H1 (cell line): Measurements from ENCODE around the gene STPG1. TPM values are rescaled to one million over a fixed set of nuclear protein-coding genes. Genes with fewer than 3 reads are reported as not detected.

Source experiments
- CTCF ChIA-PET: fragments of 300-600 bp; sonication (Branson Sonifier 250); formaldehyde crosslinking; loops from one replicate; lab custom pipeline; 2021; ENCODE audit not compliant: partially characterized antibody; lab: Charles Lee
- POLR2A ChIA-PET: fragments of 300-600 bp; sonication (Branson Sonifier 250); formaldehyde crosslinking; loops from one replicate; lab custom pipeline; 2021; ENCODE audit warnings: inconsistent platforms; ENCODE audit not compliant: partially characterized antibody; lab: Charles Lee
- DNase-seq, 2 experiments: peaks; one replicate each; pipeline versions ENCODE4 v3.0.0 to v3.0.0-alpha.2; 2010 to 2022; ENCODE audit warnings: low spot score in 2 of 2, low read depth in 1 of 2, mixed read lengths in 1 of 2
- FAIRE-seq: peaks from 2 replicates; lab custom pipeline; 2011; peaks lifted over from hg19 to GRCh38; lab: Jason Lieb, UNC
- H2AFZ ChIP-seq: 2 replicates; pipeline ENCODE4 v1.8.1; 2012; ENCODE audit warnings: low read length, inconsistent platforms
- H2AK5ac ChIP-seq: 2 replicates; pipeline ENCODE4 v1.6.1; 2013; ENCODE audit warnings: low read depth, low read length
- H2BK120ac ChIP-seq: replicated peaks from 2 replicates; pipeline ENCODE3; 2013; ENCODE audit warnings: low read depth, low read length, inconsistent platforms
- H2BK12ac ChIP-seq: 2 replicates; pipeline ENCODE4 v1.6.1; 2013; ENCODE audit warnings: low read depth, low read length
- H2BK15ac ChIP-seq: 2 replicates; pipeline ENCODE4 v1.6.1; 2013; ENCODE audit warnings: low read length
- H2BK20ac ChIP-seq: 2 replicates; pipeline ENCODE4 v1.6.1; 2013; ENCODE audit warnings: low read length
- H2BK5ac ChIP-seq: 2 replicates; pipeline ENCODE4 v1.6.1; 2013; ENCODE audit warnings: low read depth, low read length
- H3K14ac ChIP-seq: 2 replicates; pipeline ENCODE4 v1.6.1; 2013; ENCODE audit warnings: inconsistent platforms; ENCODE audit not compliant: insufficient read length
- H3K18ac ChIP-seq: 2 replicates; pipeline ENCODE4 v1.6.1; 2013; ENCODE audit warnings: low read length; ENCODE audit errors: extremely low read depth
- H3K23ac ChIP-seq: 2 replicates; pipeline ENCODE4 v1.6.1; 2013; ENCODE audit warnings: inconsistent platforms; ENCODE audit not compliant: insufficient read length
- H3K23me2 ChIP-seq: 2 replicates; pipeline ENCODE4 v1.6.1; 2013; ENCODE audit warnings: low read depth, low read length
- H3K27ac ChIP-seq: 2 replicates; pipeline ENCODE4 v1.6.1; 2011; ENCODE audit warnings: low read depth, low read length, inconsistent platforms
- H3K27me3 ChIP-seq, 4 experiments: replicated peaks in 1 of 4; 1 replicate in 1 of 4; 2 replicates in 3 of 4; pipeline versions ENCODE4 v1.6.1 to v1.8.1; 2011 to 2013; ENCODE audit warnings: low read length in 3 of 4, mild to moderate bottlenecking in 3 of 4, inconsistent platforms in 2 of 4, mixed read lengths in 2 of 4, moderate library complexity in 1 of 4; ENCODE audit not compliant: control insufficient read depth in 3 of 4, insufficient read depth in 3 of 4; ENCODE audit errors: extremely low read depth in 1 of 4
- H3K36me3 ChIP-seq, 4 experiments: 2 replicates each; pipeline versions ENCODE4 v1.6.1 to v1.8.1; 2011 to 2013; ENCODE audit warnings: mild to moderate bottlenecking in 4 of 4, low read length in 3 of 4, moderate library complexity in 2 of 4, control low read depth in 1 of 4, inconsistent platforms in 1 of 4; ENCODE audit not compliant: insufficient read depth in 4 of 4, control insufficient read depth in 2 of 4
- H3K4ac ChIP-seq: replicated peaks from 2 replicates; pipeline ENCODE3; 2013; ENCODE audit warnings: low read length, low read depth, mixed read lengths, inconsistent platforms; ENCODE audit not compliant: insufficient read length
- H3K4me1 ChIP-seq, 4 experiments: replicated peaks in 1 of 4; 1 replicate in 1 of 4; 2 replicates in 3 of 4; pipeline versions ENCODE4 v1.6.1 to v1.8.1; 2011 to 2013; ENCODE audit warnings: low read length in 3 of 4, inconsistent platforms in 2 of 4, mixed read lengths in 1 of 4; ENCODE audit not compliant: insufficient read depth in 4 of 4, control insufficient read depth in 3 of 4
- H3K4me2 ChIP-seq, 2 experiments: 2 replicates each; pipeline versions ENCODE4 v1.6.1 to v1.8.1; 2011 to 2013; ENCODE audit warnings: low read depth in 2 of 2, low read length in 2 of 2, control low read depth in 1 of 2, inconsistent platforms in 1 of 2, mild to moderate bottlenecking in 1 of 2; ENCODE audit not compliant: insufficient read depth in 1 of 2
- H3K4me3 ChIP-seq, 4 experiments: fragments of 200-600, 300-600 bp in 1 of 4; sonication (generic), shearing (Covaris generic), sonication (Bioruptor Twin) in 1 of 4; 2 replicates each; pipeline versions ENCODE4 v1.5.1 to v1.8.1; 2011 to 2016; ENCODE audit warnings: low read length in 4 of 4, low read depth in 3 of 4, control low read depth in 2 of 4, inconsistent platforms in 2 of 4, mild to moderate bottlenecking in 2 of 4, mixed read lengths in 1 of 4, moderate library complexity in 1 of 4; ENCODE audit not compliant: insufficient read depth in 2 of 4; ENCODE audit errors: extremely low read depth in 1 of 4
- H3K56ac ChIP-seq: replicated peaks from 2 replicates; pipeline ENCODE3; 2013; ENCODE audit warnings: low read depth, mild to moderate bottlenecking, mixed read lengths, low read length, inconsistent platforms; ENCODE audit not compliant: insufficient read length
- H3K79me1 ChIP-seq: 2 replicates; pipeline ENCODE4 v1.6.1; 2013; ENCODE audit warnings: low read depth, low read length, control low read depth
- H3K79me2 ChIP-seq, 2 experiments: 2 replicates each; pipeline versions ENCODE4 v1.6.1 to v1.8.1; 2012 to 2013; ENCODE audit warnings: low read length in 2 of 2, mild to moderate bottlenecking in 2 of 2, inconsistent platforms in 1 of 2; ENCODE audit not compliant: insufficient read depth in 2 of 2, control insufficient read depth in 1 of 2
- H3K9ac ChIP-seq, 4 experiments: replicated peaks in 1 of 4; 1 replicate in 1 of 4; 2 replicates in 3 of 4; pipeline versions ENCODE4 v1.6.1 to v1.8.1; 2011 to 2013; ENCODE audit warnings: low read depth in 3 of 4, low read length in 3 of 4, control low read depth in 2 of 4, mild to moderate bottlenecking in 2 of 4, moderate library complexity in 2 of 4, inconsistent platforms in 1 of 4; ENCODE audit errors: extremely low read depth in 1 of 4
- H3K9me3 ChIP-seq, 2 experiments: 2 replicates each; pipeline versions ENCODE4 v1.6.1 to v1.8.1; 2012 to 2013; ENCODE audit warnings: mild to moderate bottlenecking in 2 of 2, moderate library complexity in 2 of 2, control low read depth in 1 of 2, inconsistent platforms in 1 of 2, low read depth in 1 of 2, low read length in 1 of 2, mixed read lengths in 1 of 2; ENCODE audit not compliant: insufficient read depth in 2 of 2
- H4K20me1 ChIP-seq, 2 experiments: replicated peaks in 1 of 2; 2 replicates each; pipeline versions ENCODE3 to v1.8.1; 2011 to 2013; ENCODE audit warnings: inconsistent platforms in 2 of 2, low read length in 2 of 2, mild to moderate bottlenecking in 1 of 2; ENCODE audit not compliant: insufficient read depth in 2 of 2, control insufficient read depth in 1 of 2
- H4K5ac ChIP-seq: 2 replicates; pipeline ENCODE4 v1.6.1; 2013; ENCODE audit warnings: low read length, low read depth, mixed read lengths, inconsistent platforms; ENCODE audit not compliant: insufficient read length
- H4K8ac ChIP-seq: 2 replicates; pipeline ENCODE4 v1.8.0; 2013; ENCODE audit warnings: mild to moderate bottlenecking, moderate library complexity, low read length, inconsistent platforms; ENCODE audit not compliant: insufficient read depth; ENCODE audit errors: extremely low read depth
- H4K91ac ChIP-seq: replicated peaks from 2 replicates; pipeline ENCODE3; 2013; ENCODE audit warnings: low read length, mixed read lengths, inconsistent platforms; ENCODE audit not compliant: insufficient read length
- CBX5 ChIP-seq: fragments of 300-800, 300-1000 bp; sonication (generic); IDR thresholded peaks from 2 replicates; pipeline ENCODE4 v1.7.1; 2016; ENCODE audit warnings: antibody characterized with exemption, low read length, low read depth
- CREB1 ChIP-seq: IDR thresholded peaks from 2 replicates; pipeline ENCODE4 v1.6.1; 2012; ENCODE audit warnings: inconsistent platforms
- CTBP2 ChIP-seq: IDR thresholded peaks from 2 replicates; pipeline ENCODE4 v1.7.0; 2011; ENCODE audit warnings: borderline replicate concordance, mild to moderate bottlenecking, moderate library complexity, mixed read lengths, low read length; ENCODE audit not compliant: insufficient read depth, insufficient read length
- CTCF ChIP-seq, 3 experiments: IDR thresholded peaks; 1 replicate in 2 of 3; 2 replicates in 1 of 3; pipeline versions ENCODE4 v1.5.1 to v1.6.1; 2011; ENCODE audit warnings: low read length in 3 of 3, mild to moderate bottlenecking in 3 of 3, inconsistent platforms in 2 of 3, low read depth in 1 of 3, moderate library complexity in 1 of 3; ENCODE audit not compliant: insufficient read depth in 1 of 3; ENCODE audit errors: control extremely low read depth in 1 of 3
- MAFK ChIP-seq: IDR thresholded peaks from 2 replicates; pipeline ENCODE4 v1.6.1; 2012; ENCODE audit warnings: low read depth, mild to moderate bottlenecking, improper control_type of control experiment, low read length
- MAX ChIP-seq: IDR thresholded peaks from 2 replicates; pipeline ENCODE4 v1.6.1; 2012; ENCODE audit warnings: inconsistent platforms
- POU5F1 ChIP-seq: IDR thresholded peaks from 2 replicates; pipeline ENCODE4 v1.6.1; 2011; ENCODE audit warnings: low read depth, mild to moderate bottlenecking, low read length, moderate library complexity
- RAD21 ChIP-seq, 2 experiments: IDR thresholded peaks in 1 of 2; conservative IDR thresholded peaks in 1 of 2; 2 replicates each; pipeline ENCODE4 v1.6.1; 2011; ENCODE audit warnings: low read depth in 2 of 2, low read length in 2 of 2, improper control_type of control experiment in 1 of 2, inconsistent platforms in 1 of 2, mild to moderate bottlenecking in 1 of 2, moderate library complexity in 1 of 2
- SIRT6 ChIP-seq: IDR thresholded peaks from one replicate; pipeline ENCODE4 v1.7.1; 2012; ENCODE audit warnings: low read length, inconsistent platforms
- WGBS, 2 experiments: shearing (Covaris generic) in 1 of 2; methylation state at CpG; one replicate each; pipeline versions ENCODE4 v1.1.6 to v1.1.7; 2013 to 2015; ENCODE audit warnings: low lambda C conversion rate in 2 of 2, mixed read lengths in 2 of 2, inconsistent platforms in 1 of 2, low coverage in 1 of 2, missing lambda C conversion rate in 1 of 2; ENCODE audit not compliant: insufficient replicate concordance in 2 of 2, insufficient coverage in 1 of 2, insufficient read length in 1 of 2; ENCODE audit errors: extremely low coverage in 1 of 2, missing lambda C conversion rate in 1 of 2; 5-methylcytosine and 5-hydroxymethylcytosine counted together
- polyA plus RNA-seq, 7 experiments: library from polyadenylated mRNA; depleted of rRNA in 3 of 7; stranded (reverse) in 5 of 7; unstranded in 2 of 7; fragments of >200 nt in 5 of 7; fragments of 200-250 nt in 2 of 7; gene quantifications; 1 replicate in 5 of 7; 2 replicates in 1 of 7; 4 replicates in 1 of 7; pipeline versions ENCODE4 v1.2.1 to v1.2.3, GENCODE V29; 2011 to 2013; ENCODE audit warnings: missing spikeins in 2 of 7, mixed read lengths in 2 of 7
- total RNA-seq: library from RNA; stranded (reverse); fragmentation: NEBNext Ultra II Directional; extraction: Animal tissue kit (Norgen Biotek cat#: 25700); gene quantifications from 2 replicates; pipeline ENCODE4 v1.2.1, GENCODE V29; 2021

STPG1 gene
- total and polyA plus RNA-seq, 2 of the 8 experiments (the other 6 are each of a cell fraction or from before 2014, with no cell fraction given), result 10.3 to 11.2 TPM

- Histone ChIP-seq H4K5ac (no peak overlapping the region), H2BK5ac (peak overlapping the region; percentile 72), H3K23ac (no peak overlapping the region), H3K36me3 (no peaks in the 10 kb centered on the region), H4K91ac (no peak overlapping the region), H3K18ac (peak overlapping the region; percentile 34), H2BK15ac (no peak overlapping the region), H3K9ac (no peak overlapping the region), H3K14ac (no peak overlapping the region), H3K79me1 (no peaks in the 10 kb centered on the region), H2AFZ (no peak overlapping the region), H3K27ac (peak overlapping the region; percentile 57; the same call in 1 of the 2 replicates), H3K4me3 (no peak overlapping the region), H3K56ac (no peak overlapping the region), H4K20me1 (no peaks in the 10 kb centered on the region), H3K4ac (no peak overlapping the region), H4K8ac (no peak overlapping the region), H3K9me3 (no peaks in the 10 kb centered on the region), H2BK12ac (no peak overlapping the region), H3K23me2 (no peaks in the 10 kb centered on the region), H2AK5ac (no peak overlapping the region), H2BK120ac (no peak overlapping the region), H3K79me2 (no peaks in the 10 kb centered on the region), H3K4me1 (peaks cover 5 to 36% (median 28%) of the 10 kb centered on the region in 4 experiments; a peak in 6 of 7 replicates), H3K4me2 (peak overlapping the region; percentile 41 to 53; a peak in 3 of 4 replicates), H3K27me3 (no peaks in the 10 kb centered on the region), H2BK20ac (0 out of 2 replicates have a peak overlapping the region, but pooled peaks have one; percentile 19)
- CTCF ChIA-PET, result interaction anchor here (0.5 to 4.4 kb wide), 29 partner anchors 10 to 238 kb away, joined by 3 to 43 read pairs (median 4); partner anchors contain the start of gene GRHL3
- DNase-seq (peak in 1 of 2 experiments; percentile 63), FAIRE-seq (peak; percentile 90)
- POLR2A ChIA-PET, result interaction anchor here (0.7 to 2.0 kb wide), 5 partner anchors 10 to 107 kb away, joined by 3 to 6 read pairs (median 3); no protein-coding TSS in a partner anchor
- WGBS, 2 experiments, result 36% methylated on average over 7 of the region's 7 CpGs; no CpG with 5 or more reads in 1 of the 2 experiments
- peak; percentile 52 for TF ChIP-seq CTBP2
- peak; percentile 26 to 70 (median 69) for TF ChIP-seq CTCF (IDR thresholded peaks at IDR 0.05; ENCODE audit: control extremely low read depth in 1 of 3, insufficient read depth in 1 of 3, low read depth in 1 of 3, low read length in 3 of 3)
- peak; percentile 41; the same call in 1 of the 2 replicates for TF ChIP-seq MAX
- peak; percentile 51 to 68 for TF ChIP-seq RAD21 (IDR thresholded peaks at IDR 0.05 in 1 of 2, conservative IDR thresholded peaks at IDR 0.05 in 1 of 2; ENCODE audit: low read depth in 2 of 2, low read length in 2 of 2)
- 0 out of 2 replicates have a peak, but pooled peaks have one; percentile 24 for TF ChIP-seq CREB1
- TF ChIP-seq CBX5, result no peak
- no peak for TF ChIP-seq MAFK
- no peak for TF ChIP-seq SIRT6
- TF ChIP-seq POU5F1, result 0 out of 2 replicates have a peak, but pooled peaks have one; percentile 72
Measured at GRCh38 chr1:24308365-24309015, 105.1 kb downstream of the STPG1 start.
